ENCODE data around the gene SNTB2. TPM values are rescaled to one million over a fixed set of nuclear protein-coding genes. Genes with fewer than 3 reads are reported as not detected.

Gene SNTB2
- total RNA-seq, 1 donor from 2014 or later, result 5.8 TPM

GRCh38 chr16:69307856-69308255 is 120.9 kb downstream of the SNTB2 start:
- TF ChIP-seq, protein P1, sequence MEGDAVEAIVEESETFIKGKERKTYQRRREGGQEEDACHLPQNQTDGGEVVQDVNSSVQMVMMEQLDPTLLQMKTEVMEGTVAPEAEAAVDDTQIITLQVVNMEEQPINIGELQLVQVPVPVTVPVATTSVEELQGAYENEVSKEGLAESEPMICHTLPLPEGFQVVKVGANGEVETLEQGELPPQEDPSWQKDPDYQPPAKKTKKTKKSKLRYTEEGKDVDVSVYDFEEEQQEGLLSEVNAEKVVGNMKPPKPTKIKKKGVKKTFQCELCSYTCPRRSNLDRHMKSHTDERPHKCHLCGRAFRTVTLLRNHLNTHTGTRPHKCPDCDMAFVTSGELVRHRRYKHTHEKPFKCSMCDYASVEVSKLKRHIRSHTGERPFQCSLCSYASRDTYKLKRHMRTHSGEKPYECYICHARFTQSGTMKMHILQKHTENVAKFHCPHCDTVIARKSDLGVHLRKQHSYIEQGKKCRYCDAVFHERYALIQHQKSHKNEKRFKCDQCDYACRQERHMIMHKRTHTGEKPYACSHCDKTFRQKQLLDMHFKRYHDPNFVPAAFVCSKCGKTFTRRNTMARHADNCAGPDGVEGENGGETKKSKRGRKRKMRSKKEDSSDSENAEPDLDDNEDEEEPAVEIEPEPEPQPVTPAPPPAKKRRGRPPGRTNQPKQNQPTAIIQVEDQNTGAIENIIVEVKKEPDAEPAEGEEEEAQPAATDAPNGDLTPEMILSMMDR (conservative IDR thresholded peaks at IDR 0.05; ENCODE audit: low read depth, low read length), result no peak
- DNase-seq (ENCODE audit: low read depth), result no peak
- H3K4me3 ChIP-seq (ENCODE audit: low read depth, low read length), result no peak overlapping the region

DNA sequence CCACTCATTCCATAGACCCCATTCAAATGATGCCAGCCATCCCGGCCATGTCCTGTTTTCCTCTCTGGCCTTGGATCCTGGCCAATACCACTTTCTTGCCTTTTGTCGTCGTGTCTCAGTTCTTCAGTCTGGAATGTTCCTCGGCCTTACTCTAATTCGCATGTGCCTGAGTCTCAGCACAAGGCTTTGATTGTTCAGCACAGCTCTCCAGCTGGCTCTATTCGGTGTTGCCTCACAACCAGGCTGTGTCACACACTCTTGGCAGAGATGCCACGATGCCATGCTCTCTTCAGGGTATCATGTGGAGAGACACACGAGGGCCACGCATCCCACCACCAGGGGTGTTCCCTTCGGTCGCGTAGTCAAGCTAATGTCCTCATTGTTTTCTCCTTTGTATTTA is 122.4 kb downstream of the SNTB2 start:
- DNase-seq (ENCODE audit: low read depth), result no peak
- H3K4me3 ChIP-seq (ENCODE audit: low read depth, low read length), result no peak overlapping the region
- TF ChIP-seq, protein P1 (conservative IDR thresholded peaks at IDR 0.05; ENCODE audit: low read depth, low read length), result no peak

DNA sequence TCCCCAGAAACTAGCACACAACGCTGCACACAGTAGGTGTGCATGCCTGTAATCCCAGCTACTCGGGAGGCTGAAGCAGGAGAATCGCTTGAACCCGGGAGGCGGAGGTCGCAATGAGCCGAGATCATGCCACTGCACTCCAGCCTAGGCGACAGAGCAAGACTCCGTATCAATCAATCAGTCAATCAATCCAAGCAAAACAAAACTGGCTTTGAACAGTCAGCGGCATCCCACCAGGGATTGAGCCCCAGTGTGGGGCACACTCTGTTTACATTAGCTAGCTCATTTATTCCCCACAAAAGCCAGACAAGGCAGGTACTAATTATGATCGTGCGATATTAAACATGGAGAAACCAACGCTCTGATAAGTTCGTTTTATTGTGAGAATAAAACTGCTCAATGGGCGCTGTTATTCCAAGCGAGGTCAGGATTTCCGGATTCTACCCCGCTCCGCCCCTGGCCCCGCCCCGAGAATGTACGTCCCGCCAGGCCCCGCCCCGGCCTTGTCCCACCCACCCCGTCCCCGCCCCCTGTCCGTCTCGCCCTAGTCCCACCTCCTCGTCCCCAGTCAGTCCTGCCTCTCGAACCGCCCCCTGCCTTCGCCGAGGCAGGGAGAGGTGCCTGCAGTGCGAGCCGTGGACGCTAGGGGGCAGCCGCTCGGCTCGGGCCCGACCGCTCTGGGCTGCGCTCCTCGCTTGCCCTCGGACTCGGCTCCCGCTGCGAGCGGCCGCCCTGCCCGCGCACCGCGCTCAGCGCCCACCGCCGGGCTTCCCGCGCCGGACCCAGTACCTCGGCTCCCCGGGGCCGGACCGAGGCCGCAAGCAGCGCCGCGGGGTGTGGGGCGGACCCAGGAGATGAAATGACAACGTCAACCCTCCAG is 123.9 kb downstream of the SNTB2 start, which contains the start of gene VPS4A:
Gene VPS4A (plus strand): TSS at position 698 of the 880 bp plus-strand sequence. CDS start 162 bp downstream, at position 860.
- no peak for DNase-seq (ENCODE audit: low read depth)
- TF ChIP-seq, protein P1 (conservative IDR thresholded peaks at IDR 0.05; ENCODE audit: low read depth, low read length), result peak; percentile 71
- peak within 1 kb of the TSS; percentile 96 for H3K4me3 ChIP-seq (ENCODE audit: low read depth, low read length)

DNA sequence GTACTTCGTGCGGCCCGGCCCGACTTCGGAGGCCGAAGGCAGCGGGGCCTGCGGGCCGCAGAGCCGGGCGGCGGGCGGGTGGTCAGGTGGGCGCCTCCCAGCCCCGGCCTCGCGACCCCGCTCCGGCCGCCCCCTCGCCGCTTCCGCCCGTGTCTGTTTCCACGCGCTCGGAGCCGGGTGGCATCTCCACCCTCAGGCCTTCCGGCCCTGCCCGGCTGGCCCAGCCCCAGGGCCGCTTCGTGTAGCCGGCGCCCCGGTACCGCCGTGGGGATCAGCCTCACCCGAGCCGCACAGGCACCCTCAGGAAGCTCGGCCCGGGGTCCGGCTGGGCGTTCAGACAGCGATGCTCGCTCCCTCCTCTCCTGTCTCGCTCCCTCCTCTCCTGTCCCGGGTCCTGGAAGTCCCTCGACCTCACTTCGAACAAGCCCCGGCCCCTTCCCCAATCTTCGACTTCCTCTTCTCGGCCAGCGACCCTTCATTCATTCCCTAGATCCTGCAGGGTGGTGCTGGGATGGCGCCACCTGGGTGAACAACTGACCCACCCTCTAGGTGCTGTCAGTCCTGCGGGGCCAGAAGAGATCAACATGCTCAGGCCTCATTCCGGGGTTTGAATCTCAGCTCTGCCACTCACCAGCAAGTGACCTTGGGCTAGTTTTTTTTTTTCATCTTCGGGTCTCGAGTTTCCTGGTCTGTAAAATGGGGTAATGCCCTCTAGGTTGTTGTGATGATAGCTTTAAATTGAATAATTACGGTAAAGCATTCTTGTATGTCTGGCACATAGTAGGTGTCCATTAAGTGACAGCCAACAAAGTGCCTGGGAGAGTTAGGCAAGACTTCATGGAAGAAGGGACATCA is 124.8 kb downstream of the SNTB2 start:
- no peak for DNase-seq (ENCODE audit: low read depth)
- peak overlapping the region; percentile 96 for H3K4me3 ChIP-seq (ENCODE audit: low read depth, low read length)
- TF ChIP-seq, protein P1 (conservative IDR thresholded peaks at IDR 0.05; ENCODE audit: low read depth, low read length), result no peak

DNA sequence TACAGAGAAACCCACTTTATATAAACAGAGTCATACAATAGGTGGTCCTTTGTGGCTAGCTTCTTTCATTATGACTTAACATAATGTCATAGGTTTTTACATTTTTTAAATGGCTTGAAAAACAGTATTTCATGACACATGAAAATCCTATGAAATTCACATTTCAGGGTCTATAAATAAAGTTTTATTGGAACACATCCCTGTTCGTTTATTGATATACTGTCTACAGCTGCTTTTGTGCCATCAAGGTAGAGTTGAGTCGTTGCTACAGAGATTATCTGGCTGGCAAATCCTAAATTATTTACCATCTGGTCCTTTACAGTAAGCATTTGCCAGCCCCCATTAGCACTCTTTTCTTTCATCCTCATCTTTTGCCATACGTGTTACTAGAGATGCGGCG is 126.5 kb downstream of the SNTB2 start:
- H3K4me3 ChIP-seq (ENCODE audit: low read depth, low read length), result no peak overlapping the region
- no peak for DNase-seq (ENCODE audit: low read depth)
- TF ChIP-seq, protein P1 (conservative IDR thresholded peaks at IDR 0.05; ENCODE audit: low read depth, low read length), result no peak

- TF ChIP-seq, protein P1 (conservative IDR thresholded peaks at IDR 0.05; ENCODE audit: low read depth, low read length), result no peak
- no peak for DNase-seq (ENCODE audit: low read depth)
These were observed 127.6 kb downstream of the SNTB2 start for GRCh38 chr16:69314534-69314933.

More at GRCh38 chr16:69314534-69314933, 127.6 kb downstream of the SNTB2 start:
- no peak overlapping the region for H3K4me3 ChIP-seq (ENCODE audit: low read depth, low read length)
